ENCODE results near the gene ATF6B. TPM values are rescaled to one million over a fixed set of nuclear protein-coding genes. Genes with fewer than 3 reads are reported as not detected.

ATF6B gene
- total and polyA plus RNA-seq, 2 of the 13 experiments (the other 11 are each of a cell fraction or from before 2014, with no cell fraction given), result 18.1 to 44.0 TPM

DNA sequence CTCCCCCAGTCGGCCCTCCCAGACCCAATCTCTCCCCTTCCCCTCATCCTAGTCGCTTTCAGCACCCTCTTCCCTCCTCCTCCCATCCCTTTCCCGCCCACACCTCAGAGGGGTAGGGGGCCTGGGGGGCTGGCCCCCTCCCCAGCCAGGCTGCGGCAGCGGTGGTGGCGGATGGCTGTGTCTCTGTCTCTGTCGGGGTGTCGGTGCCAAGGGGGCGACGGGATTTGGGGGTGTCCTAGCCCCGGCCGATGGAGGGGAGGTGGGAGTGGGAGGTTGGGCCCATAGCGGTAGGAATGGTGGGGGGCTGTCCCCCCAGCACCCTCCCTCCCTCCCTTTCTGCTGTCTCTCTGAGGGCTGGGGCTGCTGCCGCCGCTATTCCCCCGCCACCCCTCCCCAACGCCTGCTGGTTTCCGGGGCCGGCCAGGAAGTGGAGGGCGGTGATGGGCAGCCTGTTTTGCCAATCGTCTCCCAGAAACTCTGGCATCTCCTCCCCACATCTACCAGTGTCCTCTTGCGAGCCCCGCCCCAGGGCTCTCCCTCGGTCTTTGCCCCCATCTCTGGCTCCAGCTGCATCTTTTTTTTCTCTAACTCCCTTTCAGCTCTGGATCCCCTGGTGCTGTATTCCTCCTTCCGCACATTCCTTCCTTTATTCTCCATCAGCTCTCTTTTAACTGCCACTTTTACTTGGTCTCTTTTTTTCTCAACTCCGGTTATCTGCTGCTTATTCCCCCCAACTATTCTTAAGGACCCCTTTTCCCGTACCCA, 47.8 kb upstream of the ATF6B start, which contains the start of gene AGPAT1 (continued):
- TF ChIP-seq, protein P1, sequence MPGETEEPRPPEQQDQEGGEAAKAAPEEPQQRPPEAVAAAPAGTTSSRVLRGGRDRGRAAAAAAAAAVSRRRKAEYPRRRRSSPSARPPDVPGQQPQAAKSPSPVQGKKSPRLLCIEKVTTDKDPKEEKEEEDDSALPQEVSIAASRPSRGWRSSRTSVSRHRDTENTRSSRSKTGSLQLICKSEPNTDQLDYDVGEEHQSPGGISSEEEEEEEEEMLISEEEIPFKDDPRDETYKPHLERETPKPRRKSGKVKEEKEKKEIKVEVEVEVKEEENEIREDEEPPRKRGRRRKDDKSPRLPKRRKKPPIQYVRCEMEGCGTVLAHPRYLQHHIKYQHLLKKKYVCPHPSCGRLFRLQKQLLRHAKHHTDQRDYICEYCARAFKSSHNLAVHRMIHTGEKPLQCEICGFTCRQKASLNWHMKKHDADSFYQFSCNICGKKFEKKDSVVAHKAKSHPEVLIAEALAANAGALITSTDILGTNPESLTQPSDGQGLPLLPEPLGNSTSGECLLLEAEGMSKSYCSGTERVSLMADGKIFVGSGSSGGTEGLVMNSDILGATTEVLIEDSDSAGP (CRISPR knock-in tag; IDR thresholded peaks at IDR 0.05; ENCODE audit: borderline replicate concordance), result peak; percentile 77; the same call in 1 of the 2 replicates
- TF ChIP-seq PCBP1 (IDR thresholded peaks at IDR 0.05; ENCODE audit: borderline replicate concordance, low read depth, low read length) (peak; percentile 99), ZNF333 (CRISPR knock-in tag; IDR thresholded peaks at IDR 0.05; ENCODE audit: borderline replicate concordance) (no peak), NR2C2 (CRISPR knock-in tag; IDR thresholded peaks at IDR 0.05; ENCODE audit: borderline replicate concordance) (peak; percentile 69), SRSF1 (optimal IDR thresholded peaks at IDR 0.05; ENCODE audit: low read depth, low read length) (peak; percentile 99), HNRNPL (IDR thresholded peaks at IDR 0.05; ENCODE audit: low read depth, low read length) (0 out of 2 replicates have a peak, but pooled peaks have one; percentile 57), ZNF274 (CRISPR knock-in tag; IDR thresholded peaks at IDR 0.05) (peak; percentile 79), ZNF75D (CRISPR knock-in tag; IDR thresholded peaks at IDR 0.05; ENCODE audit: borderline replicate concordance) (no peak), PHF5A (CRISPR knock-in tag; IDR thresholded peaks at IDR 0.05; ENCODE audit: low read depth, unreplicated experiment) (no peak), SOX6 (IDR thresholded peaks at IDR 0.05) (no peak), SOX6 (CRISPR knock-in tag; IDR thresholded peaks at IDR 0.05) (peak; percentile 42), NCOR1 (IDR thresholded peaks at IDR 0.05; ENCODE audit: borderline replicate concordance, low read length) (peak; percentile 69; the same call in 1 of the 2 replicates), MTA1 (CRISPR knock-in tag; IDR thresholded peaks at IDR 0.05; ENCODE audit: borderline replicate concordance) (peak; percentile 71; the same call in 1 of the 2 replicates), ISL2 (CRISPR knock-in tag; IDR thresholded peaks at IDR 0.05) (peak; percentile 58; the same call in 1 of the 2 replicates), ZNF780A (CRISPR knock-in tag; IDR thresholded peaks at IDR 0.05) (no peak), ZNF431 (CRISPR knock-in tag; IDR thresholded peaks at IDR 0.05; ENCODE audit: borderline replicate concordance, low read depth) (0 out of 2 replicates have a peak, but pooled peaks have one; percentile 54), ERF (CRISPR knock-in tag; IDR thresholded peaks at IDR 0.05) (peak; percentile 46; the same call in 1 of the 2 replicates), ZNF7 (CRISPR knock-in tag; IDR thresholded peaks at IDR 0.05) (no peak)
- TF ChIP-seq, protein P2, sequence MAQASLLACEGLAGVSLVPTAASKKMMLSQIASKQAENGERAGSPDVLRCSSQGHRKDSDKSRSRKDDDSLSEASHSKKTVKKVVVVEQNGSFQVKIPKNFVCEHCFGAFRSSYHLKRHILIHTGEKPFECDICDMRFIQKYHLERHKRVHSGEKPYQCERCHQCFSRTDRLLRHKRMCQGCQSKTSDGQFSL (CRISPR knock-in tag; IDR thresholded peaks at IDR 0.05), result no peak
- TF ChIP-seq, protein P3, sequence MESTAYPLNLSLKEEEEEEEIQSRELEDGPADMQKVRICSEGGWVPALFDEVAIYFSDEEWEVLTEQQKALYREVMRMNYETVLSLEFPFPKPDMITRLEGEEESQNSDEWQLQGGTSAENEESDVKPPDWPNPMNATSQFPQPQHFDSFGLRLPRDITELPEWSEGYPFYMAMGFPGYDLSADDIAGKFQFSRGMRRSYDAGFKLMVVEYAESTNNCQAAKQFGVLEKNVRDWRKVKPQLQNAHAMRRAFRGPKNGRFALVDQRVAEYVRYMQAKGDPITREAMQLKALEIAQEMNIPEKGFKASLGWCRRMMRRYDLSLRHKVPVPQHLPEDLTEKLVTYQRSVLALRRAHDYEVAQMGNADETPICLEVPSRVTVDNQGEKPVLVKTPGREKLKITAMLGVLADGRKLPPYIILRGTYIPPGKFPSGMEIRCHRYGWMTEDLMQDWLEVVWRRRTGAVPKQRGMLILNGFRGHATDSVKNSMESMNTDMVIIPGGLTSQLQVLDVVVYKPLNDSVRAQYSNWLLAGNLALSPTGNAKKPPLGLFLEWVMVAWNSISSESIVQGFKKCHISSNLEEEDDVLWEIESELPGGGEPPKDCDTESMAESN (CRISPR knock-in tag; conservative IDR thresholded peaks at IDR 0.05), result 0 out of 2 replicates have a peak, but pooled peaks have one; percentile 62
- TF ChIP-seq, protein P4, sequence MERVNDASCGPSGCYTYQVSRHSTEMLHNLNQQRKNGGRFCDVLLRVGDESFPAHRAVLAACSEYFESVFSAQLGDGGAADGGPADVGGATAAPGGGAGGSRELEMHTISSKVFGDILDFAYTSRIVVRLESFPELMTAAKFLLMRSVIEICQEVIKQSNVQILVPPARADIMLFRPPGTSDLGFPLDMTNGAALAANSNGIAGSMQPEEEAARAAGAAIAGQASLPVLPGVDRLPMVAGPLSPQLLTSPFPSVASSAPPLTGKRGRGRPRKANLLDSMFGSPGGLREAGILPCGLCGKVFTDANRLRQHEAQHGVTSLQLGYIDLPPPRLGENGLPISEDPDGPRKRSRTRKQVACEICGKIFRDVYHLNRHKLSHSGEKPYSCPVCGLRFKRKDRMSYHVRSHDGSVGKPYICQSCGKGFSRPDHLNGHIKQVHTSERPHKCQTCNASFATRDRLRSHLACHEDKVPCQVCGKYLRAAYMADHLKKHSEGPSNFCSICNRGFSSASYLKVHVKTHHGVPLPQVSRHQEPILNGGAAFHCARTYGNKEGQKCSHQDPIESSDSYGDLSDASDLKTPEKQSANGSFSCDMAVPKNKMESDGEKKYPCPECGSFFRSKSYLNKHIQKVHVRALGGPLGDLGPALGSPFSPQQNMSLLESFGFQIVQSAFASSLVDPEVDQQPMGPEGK (CRISPR knock-in tag; IDR thresholded peaks at IDR 0.05), result peak; percentile 90
- TF ChIP-seq, protein P5, sequence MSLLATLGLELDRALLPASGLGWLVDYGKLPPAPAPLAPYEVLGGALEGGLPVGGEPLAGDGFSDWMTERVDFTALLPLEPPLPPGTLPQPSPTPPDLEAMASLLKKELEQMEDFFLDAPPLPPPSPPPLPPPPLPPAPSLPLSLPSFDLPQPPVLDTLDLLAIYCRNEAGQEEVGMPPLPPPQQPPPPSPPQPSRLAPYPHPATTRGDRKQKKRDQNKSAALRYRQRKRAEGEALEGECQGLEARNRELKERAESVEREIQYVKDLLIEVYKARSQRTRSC (CRISPR knock-in tag; IDR thresholded peaks at IDR 0.05; ENCODE audit: low read depth), result 0 out of 2 replicates have a peak, but pooled peaks have one; percentile 36

Data from HepG2 (cell line).